Measurements from ENCODE around the gene SALL1. TPM values are rescaled to one million over a fixed set of nuclear protein-coding genes. Genes with fewer than 3 reads are reported as not detected.

SALL1 gene
- total and polyA plus RNA-seq, 2 of the 13 experiments (the other 11 are each of a cell fraction or from before 2014, with no cell fraction given): 6.6 to 12.3 TPM

- TF ChIP-seq KMT2B (CRISPR knock-in tag; IDR thresholded peaks at IDR 0.05): no peak
- no peak for TF ChIP-seq DPF2 (CRISPR knock-in tag; IDR thresholded peaks at IDR 0.05; ENCODE audit: borderline replicate concordance, low read depth)
- TF ChIP-seq KIAA2018 (CRISPR knock-in tag; IDR thresholded peaks at IDR 0.05; ENCODE audit: borderline replicate concordance): no peak
- TF ChIP-seq ZNF629 (CRISPR knock-in tag; conservative IDR thresholded peaks at IDR 0.05): peak; percentile 98
- no peak for TF ChIP-seq RFX5 (IDR thresholded peaks at IDR 0.05; ENCODE audit: low read depth, low read length)
- TF ChIP-seq RELA (CRISPR knock-in tag; IDR thresholded peaks at IDR 0.05): no peak
- no peak for TF ChIP-seq NBN (conservative IDR thresholded peaks at IDR 0.05)
- TF ChIP-seq LBX2 (CRISPR knock-in tag; IDR thresholded peaks at IDR 0.05; ENCODE audit: borderline replicate concordance): no peak
- peak; percentile 3; the same call in 1 of the 2 replicates for TF ChIP-seq REPIN1 (CRISPR knock-in tag; IDR thresholded peaks at IDR 0.05; ENCODE audit: borderline replicate concordance, low read depth)
- no peak for TF ChIP-seq ZNF430 (CRISPR knock-in tag; IDR thresholded peaks at IDR 0.05)
- TF ChIP-seq EED (CRISPR knock-in tag; IDR thresholded peaks at IDR 0.05): no peak
- no peak for TF ChIP-seq ZNF10 (CRISPR knock-in tag; IDR thresholded peaks at IDR 0.05; ENCODE audit: borderline replicate concordance, low read depth)
- TF ChIP-seq ZNF652 (CRISPR knock-in tag; IDR thresholded peaks at IDR 0.05; ENCODE audit: borderline replicate concordance, low read depth): peak; percentile 93
- TF ChIP-seq AGO1 (IDR thresholded peaks at IDR 0.05; ENCODE audit: low read depth, low read length, poor library complexity, severe bottlenecking): no peak
- TF ChIP-seq CBFB (CRISPR knock-in tag; IDR thresholded peaks at IDR 0.05): no peak
- no peak for TF ChIP-seq SOX6 (IDR thresholded peaks at IDR 0.05)
- no peak for TF ChIP-seq SOX6 (CRISPR knock-in tag; IDR thresholded peaks at IDR 0.05)
- 0 out of 2 replicates have a peak, but pooled peaks have one; percentile 77 for TF ChIP-seq FOXO4 (CRISPR knock-in tag; conservative IDR thresholded peaks at IDR 0.05)
Measured at GRCh38 chr16:51110700-51111157, 40.3 kb downstream of the SALL1 start (continued).

Data from HepG2 (cell line).